ENCODE results near the gene ARHGEF28.

DNA sequence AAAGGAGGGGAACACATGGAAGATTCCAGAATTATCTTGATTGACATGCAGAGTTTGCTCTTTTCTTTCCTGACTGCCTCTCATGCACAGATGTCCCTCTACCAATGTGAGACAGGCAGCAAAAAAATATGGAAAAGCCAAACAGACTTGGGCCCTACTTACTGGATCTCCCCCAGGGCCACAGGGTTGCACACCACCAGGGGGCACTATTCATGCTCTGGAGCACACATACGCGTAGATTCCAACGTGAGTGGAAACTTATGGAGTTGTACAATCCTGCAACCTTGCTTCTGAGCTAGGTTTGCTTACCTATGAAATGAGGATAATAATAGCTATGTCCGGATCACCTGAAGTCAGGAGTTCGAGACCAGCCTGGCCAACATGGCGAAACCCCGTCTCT is 319.5 kb downstream of the ARHGEF28 start:
- TF ChIP-seq, protein P1, sequence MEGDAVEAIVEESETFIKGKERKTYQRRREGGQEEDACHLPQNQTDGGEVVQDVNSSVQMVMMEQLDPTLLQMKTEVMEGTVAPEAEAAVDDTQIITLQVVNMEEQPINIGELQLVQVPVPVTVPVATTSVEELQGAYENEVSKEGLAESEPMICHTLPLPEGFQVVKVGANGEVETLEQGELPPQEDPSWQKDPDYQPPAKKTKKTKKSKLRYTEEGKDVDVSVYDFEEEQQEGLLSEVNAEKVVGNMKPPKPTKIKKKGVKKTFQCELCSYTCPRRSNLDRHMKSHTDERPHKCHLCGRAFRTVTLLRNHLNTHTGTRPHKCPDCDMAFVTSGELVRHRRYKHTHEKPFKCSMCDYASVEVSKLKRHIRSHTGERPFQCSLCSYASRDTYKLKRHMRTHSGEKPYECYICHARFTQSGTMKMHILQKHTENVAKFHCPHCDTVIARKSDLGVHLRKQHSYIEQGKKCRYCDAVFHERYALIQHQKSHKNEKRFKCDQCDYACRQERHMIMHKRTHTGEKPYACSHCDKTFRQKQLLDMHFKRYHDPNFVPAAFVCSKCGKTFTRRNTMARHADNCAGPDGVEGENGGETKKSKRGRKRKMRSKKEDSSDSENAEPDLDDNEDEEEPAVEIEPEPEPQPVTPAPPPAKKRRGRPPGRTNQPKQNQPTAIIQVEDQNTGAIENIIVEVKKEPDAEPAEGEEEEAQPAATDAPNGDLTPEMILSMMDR (IDR thresholded peaks at IDR 0.05), result no peak
- TF ChIP-seq EP300 (IDR thresholded peaks at IDR 0.05; ENCODE audit: low read depth), result no peak
